Activated gamma-delta T cell treated with Interleukin-2 at 50 U/mL for 16 hours (primary cell): Measurements from ENCODE around the gene MYEF2.

Source experiments
- DNase-seq: peaks from one replicate; pipeline ENCODE4 v3.0.0-alpha.2; 2020

Gene MYEF2

DNA sequence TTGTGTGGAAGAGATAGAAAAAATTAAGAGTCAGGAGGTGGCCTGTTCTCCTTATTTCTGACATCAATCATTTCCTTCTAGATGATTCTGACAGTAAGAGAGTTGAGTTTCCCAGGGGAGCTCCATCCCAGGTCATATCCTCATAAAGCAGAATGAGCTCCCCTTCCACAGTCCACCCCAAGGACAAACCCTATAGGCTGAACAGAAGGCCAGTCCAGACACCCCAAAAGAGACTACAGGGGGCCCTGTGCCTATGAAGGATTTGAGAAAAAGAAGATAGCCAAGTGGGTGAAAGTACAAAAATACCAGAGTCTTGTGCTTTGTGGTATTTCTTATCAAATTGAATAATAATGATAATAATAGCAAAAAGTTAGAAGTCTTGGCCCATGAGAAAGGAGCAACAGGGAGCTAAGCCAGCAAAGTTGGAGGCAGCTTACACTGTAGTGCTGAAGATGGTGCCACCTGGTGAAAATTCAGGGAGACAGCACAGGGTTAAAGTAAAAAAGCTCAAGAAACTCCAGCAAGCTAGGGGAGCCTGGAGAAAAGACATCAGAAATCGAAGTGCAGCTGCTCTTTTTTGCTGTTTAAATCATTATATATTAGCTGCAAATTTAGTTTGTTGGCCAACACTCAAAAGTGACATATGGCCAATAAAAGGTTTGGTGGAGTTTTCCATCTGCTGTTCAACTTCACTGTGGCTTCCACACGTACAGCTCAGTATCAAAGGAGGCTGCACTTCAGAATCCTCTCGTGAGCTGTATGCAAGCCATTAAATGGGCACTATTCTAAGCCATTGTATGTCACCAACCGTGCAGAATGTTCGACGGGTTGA is 93.1 kb downstream of the MYEF2 start:
- DNase-seq = no peak
